HG02588 (cell line): ENCODE measurements around the gene GPBP1L1.
"Not testable (repeated sequence)": the region's sequence is repeated elsewhere in the genome, so short reads cannot be mapped to it uniquely, and the experiment has no call there.

Experiments used
- ATAC-seq: cut with Tn5 transposase; IDR thresholded peaks from one replicate; pipeline ENCODE4 v1.9.1; 2021; ENCODE audit warnings: mild to moderate bottlenecking, moderate library complexity; ENCODE audit not compliant: unreplicated experiment

Gene GPBP1L1

GRCh38 chr1:45684402-45684801 is 1.9 kb downstream of the GPBP1L1 start:
- no peak for ATAC-seq

- ATAC-seq: no peak
These were observed 3.4 kb downstream of the GPBP1L1 start for GRCh38 chr1:45682942-45683341.

GRCh38 chr1:45679123-45679522 is 7.2 kb downstream of the GPBP1L1 start:
- ATAC-seq: no peak

GRCh38 chr1:45678489-45678888 is 7.8 kb downstream of the GPBP1L1 start:
- no peak for ATAC-seq

- no peak for ATAC-seq
These were observed 8.5 kb downstream of the GPBP1L1 start for GRCh38 chr1:45677751-45678245.

GRCh38 chr1:45676553-45676952 is 9.8 kb downstream of the GPBP1L1 start:
- not testable (repeated sequence) for ATAC-seq

GRCh38 chr1:45674478-45674877 is 11.9 kb downstream of the GPBP1L1 start:
- no peak for ATAC-seq

- no peak for ATAC-seq
These were observed 12.4 kb downstream of the GPBP1L1 start for GRCh38 chr1:45673956-45674355.

- ATAC-seq: no peak
These were observed 16.3 kb downstream of the GPBP1L1 start for GRCh38 chr1:45669859-45670655.

GRCh38 chr1:45669379-45669778 is 17.0 kb downstream of the GPBP1L1 start:
- ATAC-seq: no peak

- ATAC-seq: no peak
These were observed 17.8 kb downstream of the GPBP1L1 start for GRCh38 chr1:45668526-45668925.

GRCh38 chr1:45667321-45668111 is 18.8 kb downstream of the GPBP1L1 start:
- no peak for ATAC-seq

- no peak for ATAC-seq
These were observed 19.5 kb downstream of the GPBP1L1 start for GRCh38 chr1:45666836-45667235.

GRCh38 chr1:45660336-45660735 is 26.0 kb downstream of the GPBP1L1 start:
- ATAC-seq: no peak

- no peak for ATAC-seq
These were observed 27.1 kb downstream of the GPBP1L1 start for GRCh38 chr1:45659222-45659621.

GRCh38 chr1:45658171-45658570 is 28.2 kb downstream of the GPBP1L1 start:
- ATAC-seq: no peak

GRCh38 chr1:45656573-45657226 is 29.6 kb downstream of the GPBP1L1 start:
- ATAC-seq: no peak

GRCh38 chr1:45654540-45655280 is 31.6 kb downstream of the GPBP1L1 start:
- no peak for ATAC-seq

- ATAC-seq: no peak
These were observed 38.9 kb downstream of the GPBP1L1 start for GRCh38 chr1:45647248-45648021.

- no peak for ATAC-seq
These were observed 41.7 kb downstream of the GPBP1L1 start for GRCh38 chr1:45644661-45645060.
